ENCODE measurements around the gene FIBP.

The FIBP gene

GRCh38 chr11:65859095-65859811 is 29.0 kb downstream of the FIBP start:
- peak; percentile 92 for DNase-seq (ENCODE audit: extremely low read depth, low read depth)
- TF ChIP-seq CTCF (IDR thresholded peaks at IDR 0.05; ENCODE audit: low read depth, low read length, missing control alignments): peak; percentile 13
- H3K4me3 ChIP-seq (replicated peaks; ENCODE audit: low read depth, low read length): peak overlapping the region; percentile 80

GRCh38 chr11:65858681-65859087 is 29.6 kb downstream of the FIBP start:
- no peak for DNase-seq (ENCODE audit: extremely low read depth, low read depth)
- TF ChIP-seq CTCF (IDR thresholded peaks at IDR 0.05; ENCODE audit: low read depth, low read length, missing control alignments): no peak
- H3K4me3 ChIP-seq (replicated peaks; ENCODE audit: low read depth, low read length): peak overlapping the region; percentile 80

GRCh38 chr11:65857853-65858680 is 30.2 kb downstream of the FIBP start, which contains the start of gene CFL1:
TSS of gene CFL1 (minus strand) at chr11:65858180. CDS start at chr11:65858099, 81 bp downstream.
- DNase-seq (ENCODE audit: extremely low read depth, low read depth): peak; percentile 88
- no peak for TF ChIP-seq CTCF (IDR thresholded peaks at IDR 0.05; ENCODE audit: low read depth, low read length, missing control alignments)
- peak within 1 kb of the TSS; percentile 80 for H3K4me3 ChIP-seq (replicated peaks; ENCODE audit: low read depth, low read length)

DNA sequence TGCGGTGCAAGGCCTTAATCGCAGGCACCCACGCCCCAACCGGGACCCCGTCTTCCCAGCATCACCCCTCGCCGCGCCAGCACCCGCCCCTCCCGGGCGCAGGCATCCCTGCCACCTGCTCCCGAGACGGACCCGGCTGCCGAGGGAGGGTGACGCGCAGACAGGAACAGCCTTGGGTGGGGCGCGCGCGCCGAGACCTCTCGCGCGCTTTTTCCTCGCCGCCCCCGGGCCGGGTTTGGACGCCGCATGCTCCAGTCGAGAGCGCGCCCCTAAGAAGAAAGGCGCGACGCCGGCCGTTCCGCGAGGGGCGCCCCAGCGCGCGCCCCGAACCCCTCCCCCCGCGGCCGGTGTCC is 30.8 kb downstream of the FIBP start:
- no peak for DNase-seq (ENCODE audit: extremely low read depth, low read depth)
- peak overlapping the region; percentile 80 for H3K4me3 ChIP-seq (replicated peaks; ENCODE audit: low read depth, low read length)
- TF ChIP-seq CTCF (IDR thresholded peaks at IDR 0.05; ENCODE audit: low read depth, low read length, missing control alignments): no peak

- TF ChIP-seq CTCF (IDR thresholded peaks at IDR 0.05; ENCODE audit: low read depth, low read length, missing control alignments): no peak
- peak overlapping the region; percentile 80 for H3K4me3 ChIP-seq (replicated peaks; ENCODE audit: low read depth, low read length)
- no peak for DNase-seq (ENCODE audit: extremely low read depth, low read depth)
Measured at GRCh38 chr11:65856689-65857499, 31.4 kb downstream of the FIBP start.

DNA sequence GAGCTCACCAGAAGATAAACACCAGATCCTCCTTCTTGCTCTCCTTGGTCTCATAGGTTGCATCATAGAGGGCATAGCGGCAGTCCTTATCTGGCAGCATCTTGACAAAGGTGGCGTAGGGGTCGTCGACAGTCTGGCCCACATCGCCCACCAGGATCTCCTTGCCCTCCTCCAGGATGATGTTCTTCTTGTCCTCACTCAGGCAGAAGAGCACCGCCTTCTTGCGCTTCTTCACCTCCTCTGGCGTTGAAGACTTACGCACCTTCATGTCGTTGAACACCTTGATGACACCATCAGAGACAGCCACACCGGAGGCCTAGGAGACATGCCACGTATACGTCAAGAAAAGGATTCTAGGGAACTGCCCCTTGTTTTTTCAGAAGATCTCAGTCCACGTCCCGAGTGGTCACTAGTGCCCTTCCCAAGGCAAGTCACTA is 32.3 kb downstream of the FIBP start:
- peak overlapping the region; percentile 80 for H3K4me3 ChIP-seq (replicated peaks; ENCODE audit: low read depth, low read length)
- no peak for DNase-seq (ENCODE audit: extremely low read depth, low read depth)
- TF ChIP-seq CTCF (IDR thresholded peaks at IDR 0.05; ENCODE audit: low read depth, low read length, missing control alignments): no peak

All from HFF-Myc (cell line).